Superior temporal gyrus (tissue), 1 donor: ENCODE measurements around the gene KMT2B.

Experiments used
- DNase-seq: peaks from one replicate; pipeline ENCODE4 v3.0.0-alpha.2; 2016; ENCODE audit errors: extremely low spot score

KMT2B gene

DNA sequence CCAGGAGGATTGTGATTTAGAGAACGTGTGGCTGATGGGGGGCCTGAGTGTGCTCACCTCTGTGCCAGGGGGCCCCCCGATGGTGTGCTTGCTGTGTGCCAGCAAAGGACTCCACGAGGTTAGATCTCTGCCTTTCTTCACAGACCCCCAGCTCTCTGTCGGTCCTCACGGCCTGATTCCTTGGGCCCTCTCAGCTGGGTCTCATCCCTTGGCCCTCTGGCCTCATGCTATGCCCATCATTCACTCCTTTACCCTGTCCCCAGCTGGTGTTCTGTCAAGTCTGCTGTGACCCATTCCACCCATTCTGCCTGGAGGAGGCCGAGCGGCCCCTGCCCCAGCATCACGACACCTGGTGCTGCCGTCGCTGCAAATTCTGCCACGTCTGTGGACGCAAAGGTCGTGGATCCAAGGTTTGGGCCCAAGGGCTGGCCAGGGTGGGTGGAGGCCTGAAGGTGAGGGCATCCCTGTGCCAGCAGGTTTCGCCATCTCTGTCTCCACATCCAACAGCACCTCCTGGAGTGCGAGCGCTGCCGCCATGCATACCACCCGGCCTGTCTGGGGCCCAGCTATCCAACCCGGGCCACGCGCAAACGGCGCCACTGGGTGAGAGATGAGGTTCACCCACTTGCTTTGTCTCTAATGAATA lies 7.5 kb downstream of the KMT2B start:
- no peak for DNase-seq

DNA sequence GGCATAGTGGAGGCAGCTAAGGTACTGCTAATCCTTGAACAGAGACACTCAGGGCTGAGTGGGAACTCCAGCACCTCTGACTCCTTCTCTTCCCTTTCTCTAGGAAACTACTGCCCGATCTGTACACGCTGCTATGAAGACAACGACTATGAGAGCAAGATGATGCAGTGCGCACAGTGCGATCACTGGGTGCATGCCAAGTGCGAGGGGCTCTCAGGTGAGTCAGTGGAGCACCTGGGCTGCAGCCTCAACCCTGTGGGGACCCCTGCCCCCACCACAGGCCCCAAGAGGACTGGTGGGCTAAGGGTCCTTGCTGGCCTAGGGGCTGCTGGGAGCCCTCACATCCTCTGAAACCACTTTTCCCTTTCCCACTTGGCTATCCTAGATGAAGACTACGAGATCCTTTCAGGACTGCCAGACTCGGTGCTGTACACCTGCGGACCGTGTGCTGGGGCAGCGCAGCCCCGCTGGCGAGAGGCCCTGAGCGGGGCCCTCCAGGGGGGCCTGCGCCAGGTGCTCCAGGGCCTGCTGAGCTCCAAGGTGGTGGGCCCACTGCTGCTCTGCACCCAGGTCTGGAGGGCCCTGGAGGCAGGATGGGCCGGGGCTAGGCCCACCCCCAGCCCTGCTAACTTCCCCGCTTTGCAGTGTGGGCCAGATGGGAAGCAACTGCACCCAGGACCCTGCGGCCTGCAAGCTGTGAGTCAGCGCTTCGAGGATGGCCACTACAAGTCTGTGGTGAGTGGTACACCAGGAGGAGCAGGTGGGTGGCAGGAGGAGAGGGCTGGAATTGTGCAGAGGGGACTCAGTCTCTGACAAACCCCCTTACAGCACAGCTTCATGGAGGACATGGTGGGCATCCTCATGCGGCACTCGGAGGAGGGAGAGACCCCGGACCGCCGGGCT lies 9.5 kb downstream of the KMT2B start:
- no peak for DNase-seq

DNA sequence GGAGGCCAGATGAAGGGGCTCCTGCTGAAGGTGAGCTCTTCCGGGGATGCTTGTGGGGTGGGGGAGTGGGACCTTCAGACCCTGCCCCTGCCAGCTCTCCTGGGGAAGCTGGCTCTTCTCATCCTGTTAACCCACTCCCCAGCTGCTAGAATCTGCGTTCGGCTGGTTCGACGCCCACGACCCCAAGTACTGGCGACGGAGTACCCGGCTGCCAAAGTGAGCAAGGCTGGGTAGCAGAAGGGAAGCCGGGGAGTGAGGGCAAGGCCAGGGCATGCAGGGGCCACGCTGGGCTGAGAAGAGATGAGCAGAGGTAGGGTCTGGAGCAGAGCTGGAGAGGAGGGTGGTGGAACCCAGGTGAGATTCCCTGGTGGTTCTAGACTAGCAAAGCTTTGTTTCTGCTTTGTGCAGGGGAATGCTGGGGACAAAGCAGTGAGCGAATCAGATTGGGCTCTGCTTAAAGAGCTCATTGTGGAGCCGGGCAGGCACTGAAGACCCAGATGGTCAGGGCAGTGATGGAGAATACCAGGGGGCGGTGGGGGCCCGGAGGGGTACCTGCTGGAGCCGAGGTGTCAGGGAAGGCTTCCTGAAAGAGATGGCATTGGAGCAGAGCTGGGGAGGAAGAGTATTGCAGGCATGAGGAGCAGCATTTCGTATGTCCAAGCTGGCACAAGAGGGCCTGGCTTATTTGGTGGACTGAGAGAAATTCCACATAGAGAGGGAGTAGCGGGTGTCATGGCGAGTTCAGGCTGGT lies 10.3 kb downstream of the KMT2B start:
- no peak for DNase-seq

DNA sequence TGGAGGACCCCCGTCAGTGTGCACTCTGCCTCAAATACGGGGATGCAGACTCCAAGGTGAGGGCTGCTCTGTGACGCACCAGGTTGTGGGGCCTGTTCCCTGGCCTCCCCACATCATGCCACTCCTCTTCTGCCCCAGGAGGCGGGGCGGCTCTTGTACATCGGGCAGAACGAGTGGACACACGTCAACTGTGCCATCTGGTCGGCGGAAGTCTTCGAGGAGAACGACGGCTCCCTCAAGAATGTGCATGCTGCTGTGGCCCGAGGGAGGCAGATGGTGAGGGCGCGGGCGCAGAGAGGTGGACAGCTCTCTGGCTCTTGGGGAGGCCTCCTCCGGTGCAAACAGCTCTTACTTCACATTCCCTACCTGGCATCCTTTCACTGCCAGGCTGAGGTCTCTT lies 11.2 kb downstream of the KMT2B start:
- no peak for DNase-seq

DNA sequence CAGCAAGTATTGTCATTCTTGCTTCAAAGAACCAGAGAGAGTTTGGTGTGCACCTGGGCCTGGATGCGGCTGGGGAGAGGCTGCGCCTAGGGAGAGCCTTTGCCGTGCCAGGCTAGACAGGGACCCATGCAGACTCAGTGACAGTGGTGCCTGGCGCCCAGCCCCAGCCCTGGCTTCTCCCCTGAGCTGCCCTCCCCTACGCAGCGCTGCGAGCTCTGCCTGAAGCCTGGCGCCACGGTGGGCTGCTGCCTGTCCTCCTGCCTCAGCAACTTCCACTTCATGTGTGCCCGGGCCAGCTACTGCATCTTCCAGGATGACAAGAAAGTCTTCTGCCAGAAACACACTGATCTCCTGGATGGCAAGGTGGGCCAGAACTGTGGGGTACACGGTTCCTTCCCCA lies 12.0 kb downstream of the KMT2B start:
- DNase-seq: no peak

DNA sequence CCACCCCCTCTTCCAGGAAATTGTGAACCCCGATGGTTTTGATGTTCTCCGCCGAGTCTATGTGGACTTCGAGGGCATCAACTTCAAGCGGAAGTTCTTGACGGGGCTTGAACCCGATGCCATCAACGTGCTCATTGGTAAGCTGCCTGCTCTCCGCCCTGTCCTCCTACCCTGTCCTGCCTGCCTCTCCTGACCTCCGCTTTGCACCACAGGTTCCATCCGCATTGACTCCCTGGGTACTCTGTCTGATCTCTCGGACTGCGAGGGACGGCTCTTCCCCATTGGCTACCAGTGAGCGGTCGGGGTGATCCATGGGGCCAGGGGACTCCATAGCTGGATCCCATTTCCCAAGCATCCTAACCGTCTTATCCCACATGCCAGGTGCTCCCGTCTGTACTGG lies 12.5 kb downstream of the KMT2B start:
- no peak for DNase-seq

DNA sequence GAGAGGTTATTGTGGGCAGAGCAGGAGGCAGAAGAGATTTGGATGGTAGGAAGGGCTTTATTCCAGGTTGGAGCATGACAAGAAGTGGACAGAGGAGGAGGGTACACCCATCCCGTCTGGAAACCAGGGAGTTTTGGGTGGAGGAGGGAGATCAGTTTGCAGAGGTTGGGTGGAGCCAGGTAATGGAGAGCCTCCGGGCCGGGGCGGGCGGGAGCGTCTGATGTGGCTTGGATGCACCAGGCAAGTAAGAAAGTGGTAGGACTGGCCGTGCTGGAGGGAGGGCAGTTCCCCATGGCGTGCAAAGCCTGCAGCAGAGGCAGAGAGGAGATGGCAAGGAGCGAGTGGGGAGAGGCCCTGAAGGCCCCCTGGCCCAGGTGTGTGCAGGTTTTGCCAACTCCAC lies 13.6 kb downstream of the KMT2B start:
- DNase-seq: no peak

DNA sequence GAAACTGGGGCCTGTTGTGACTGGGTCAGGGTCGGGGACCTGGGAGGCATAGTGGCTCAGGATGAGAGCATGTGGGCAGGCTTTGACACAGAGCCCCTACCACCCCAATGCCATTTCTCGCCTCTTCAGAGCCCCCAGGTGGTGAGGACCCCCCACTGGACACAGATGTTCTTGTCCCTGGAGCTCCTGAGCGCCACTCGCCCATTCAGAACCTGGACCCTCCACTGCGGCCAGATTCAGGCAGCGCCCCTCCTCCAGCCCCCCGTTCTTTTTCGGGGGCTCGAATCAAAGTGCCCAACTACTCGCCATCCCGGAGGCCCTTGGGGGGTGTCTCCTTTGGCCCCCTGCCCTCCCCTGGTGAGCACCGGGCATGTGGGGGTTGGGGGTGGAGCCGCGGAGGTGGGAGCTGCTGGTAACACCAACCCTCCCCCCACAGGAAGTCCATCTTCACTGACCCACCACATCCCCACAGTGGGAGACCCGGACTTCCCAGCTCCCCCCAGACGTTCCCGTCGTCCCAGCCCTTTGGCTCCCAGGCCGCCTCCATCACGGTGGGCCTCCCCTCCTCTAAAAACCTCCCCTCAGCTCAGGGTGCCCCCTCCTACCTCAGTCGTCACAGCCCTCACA lies 14.1 kb downstream of the KMT2B start:
- no peak for DNase-seq

DNA sequence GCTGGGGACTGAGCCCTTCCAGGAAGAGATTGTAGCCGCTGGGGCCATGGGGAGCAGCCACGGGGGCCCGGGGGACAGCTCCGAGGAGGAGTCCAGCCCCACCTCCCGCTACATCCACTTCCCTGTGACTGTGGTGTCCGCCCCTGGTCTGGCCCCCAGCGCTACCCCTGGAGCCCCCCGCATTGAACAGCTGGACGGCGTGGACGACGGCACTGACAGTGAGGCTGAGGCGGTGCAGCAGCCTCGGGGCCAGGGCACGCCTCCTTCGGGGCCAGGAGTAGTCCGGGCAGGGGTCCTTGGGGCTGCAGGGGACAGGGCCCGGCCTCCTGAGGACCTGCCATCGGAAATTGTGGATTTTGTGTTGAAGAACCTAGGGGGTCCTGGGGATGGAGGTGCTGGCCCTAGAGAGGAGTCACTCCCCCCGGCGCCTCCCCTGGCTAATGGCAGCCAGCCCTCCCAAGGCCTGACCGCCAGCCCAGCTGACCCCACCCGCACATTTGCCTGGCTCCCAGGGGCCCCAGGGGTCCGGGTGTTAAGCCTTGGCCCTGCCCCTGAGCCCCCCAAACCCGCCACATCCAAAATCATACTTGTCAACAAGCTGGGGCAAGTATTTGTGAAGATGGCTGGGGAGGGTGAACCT lies 14.9 kb downstream of the KMT2B start:
- DNase-seq: no peak

DNA sequence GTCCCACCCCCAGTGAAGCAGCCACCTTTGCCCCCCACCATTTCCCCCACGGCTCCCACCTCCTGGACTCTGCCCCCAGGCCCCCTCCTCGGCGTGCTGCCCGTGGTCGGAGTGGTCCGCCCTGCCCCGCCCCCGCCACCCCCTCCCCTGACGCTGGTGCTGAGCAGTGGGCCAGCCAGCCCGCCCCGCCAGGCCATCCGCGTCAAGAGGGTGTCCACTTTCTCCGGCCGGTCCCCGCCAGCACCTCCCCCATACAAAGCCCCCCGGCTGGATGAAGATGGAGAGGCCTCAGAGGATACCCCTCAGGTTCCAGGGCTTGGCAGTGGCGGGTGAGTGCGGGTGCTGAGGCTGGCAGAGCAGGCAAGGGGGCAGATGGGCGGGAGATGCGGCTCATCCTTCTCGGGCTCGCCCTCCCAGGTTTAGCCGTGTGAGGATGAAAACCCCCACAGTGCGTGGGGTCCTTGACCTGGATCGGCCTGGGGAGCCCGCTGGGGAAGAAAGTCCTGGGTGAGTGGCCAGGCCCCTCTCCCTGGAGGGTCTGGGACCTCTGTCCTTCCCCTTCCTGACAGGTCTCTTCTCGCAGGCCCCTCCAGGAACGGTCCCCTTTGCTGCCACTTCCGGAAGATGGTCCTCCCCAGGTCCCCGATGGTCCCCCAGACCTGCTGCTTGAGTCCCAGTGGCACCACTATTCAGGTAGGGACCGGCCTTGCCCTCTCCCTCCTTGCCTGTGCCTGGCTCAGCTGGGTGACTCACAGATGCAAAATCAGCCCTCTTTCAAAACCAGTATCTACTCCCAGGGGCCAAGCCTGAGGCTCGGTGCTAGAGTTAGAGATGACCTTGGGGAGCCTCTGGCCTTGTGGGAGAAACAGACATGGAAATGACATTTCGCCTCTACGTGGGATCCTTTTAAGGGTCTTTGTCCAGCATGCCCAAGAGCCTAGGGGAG lies 15.7 kb downstream of the KMT2B start:
- no peak for DNase-seq

DNA sequence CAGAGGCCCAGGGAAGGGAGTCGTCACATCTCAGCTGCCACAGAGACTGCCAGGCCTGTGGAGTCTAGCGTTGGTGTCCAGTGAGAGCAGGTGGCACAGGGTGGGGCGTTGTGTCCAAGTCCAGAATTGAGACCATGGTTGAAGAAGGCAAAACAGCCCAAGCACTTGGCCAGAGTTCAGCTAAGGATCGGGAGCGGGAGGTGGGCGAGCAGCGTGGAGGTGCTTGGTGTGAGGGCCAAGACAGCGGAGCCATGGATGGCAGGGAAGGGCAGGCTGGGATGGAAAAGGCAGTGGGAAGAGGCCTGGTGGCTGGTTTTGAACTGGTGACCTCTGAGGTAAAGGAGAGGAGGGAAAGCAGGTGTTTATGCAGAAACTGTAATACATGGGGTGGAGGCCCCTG lies 16.5 kb downstream of the KMT2B start:
- no peak for DNase-seq

DNA sequence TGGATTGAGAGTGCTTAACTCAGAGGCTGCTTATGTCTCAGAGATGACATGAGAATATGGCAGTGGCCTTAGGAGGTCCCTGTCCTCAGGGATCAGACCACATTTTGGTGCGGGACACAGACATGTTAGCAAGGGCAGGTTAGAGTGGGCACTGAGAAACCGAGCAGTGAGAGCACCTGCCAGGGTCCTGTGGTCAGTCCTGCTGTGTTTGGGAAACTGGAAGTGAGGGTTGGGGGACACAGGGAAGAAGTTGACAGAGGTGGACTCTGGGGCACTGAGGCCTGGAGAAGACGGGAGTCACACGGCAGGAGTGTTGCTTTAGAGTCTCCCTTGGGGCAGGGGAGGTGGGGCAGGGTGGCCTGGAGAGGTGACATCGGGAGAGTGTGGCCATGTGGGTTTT lies 17.1 kb downstream of the KMT2B start:
- no peak for DNase-seq

DNA sequence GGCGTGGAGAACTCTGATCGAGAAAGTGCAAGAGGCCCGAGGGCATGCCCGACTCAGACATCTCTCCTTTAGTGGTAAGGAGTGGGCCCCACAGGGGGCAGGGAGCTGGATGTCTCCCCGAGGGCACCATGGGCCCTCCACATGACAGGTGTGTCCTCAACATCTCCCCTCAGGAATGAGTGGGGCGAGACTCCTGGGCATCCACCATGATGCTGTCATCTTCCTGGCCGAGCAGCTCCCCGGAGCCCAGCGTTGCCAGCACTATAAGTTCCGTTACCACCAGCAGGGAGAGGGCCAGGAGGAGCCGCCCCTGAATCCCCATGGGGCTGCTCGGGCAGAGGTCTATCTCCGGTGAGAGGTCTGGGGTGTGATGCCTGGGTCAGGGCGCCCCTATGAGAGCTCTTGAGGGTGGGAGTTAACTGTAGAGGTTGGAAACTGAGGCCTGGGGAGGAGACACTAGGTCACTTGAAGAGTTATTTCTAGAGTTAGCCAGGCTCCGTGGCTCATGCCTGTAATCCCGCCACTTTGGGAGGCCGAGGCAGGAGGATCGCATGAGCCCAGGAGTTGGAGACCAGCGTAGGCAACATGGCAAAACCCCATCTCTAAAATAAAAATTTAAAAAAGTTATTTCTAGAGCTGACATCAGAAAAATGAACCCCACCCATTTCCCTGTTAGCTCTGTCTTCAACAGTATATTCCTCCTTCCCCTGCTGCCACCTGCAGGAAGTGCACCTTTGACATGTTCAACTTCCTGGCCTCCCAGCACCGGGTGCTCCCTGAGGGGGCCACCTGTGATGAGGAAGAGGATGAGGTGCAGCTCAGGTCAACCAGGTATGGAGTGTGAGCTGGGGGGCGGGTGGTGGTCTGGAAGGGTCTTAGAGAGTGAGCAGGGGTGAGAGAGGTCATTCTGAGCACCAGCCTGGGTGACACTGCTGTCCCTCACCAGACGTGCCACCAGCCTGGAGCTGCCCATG lies 19.4 kb downstream of the KMT2B start:
- DNase-seq: no peak

DNA sequence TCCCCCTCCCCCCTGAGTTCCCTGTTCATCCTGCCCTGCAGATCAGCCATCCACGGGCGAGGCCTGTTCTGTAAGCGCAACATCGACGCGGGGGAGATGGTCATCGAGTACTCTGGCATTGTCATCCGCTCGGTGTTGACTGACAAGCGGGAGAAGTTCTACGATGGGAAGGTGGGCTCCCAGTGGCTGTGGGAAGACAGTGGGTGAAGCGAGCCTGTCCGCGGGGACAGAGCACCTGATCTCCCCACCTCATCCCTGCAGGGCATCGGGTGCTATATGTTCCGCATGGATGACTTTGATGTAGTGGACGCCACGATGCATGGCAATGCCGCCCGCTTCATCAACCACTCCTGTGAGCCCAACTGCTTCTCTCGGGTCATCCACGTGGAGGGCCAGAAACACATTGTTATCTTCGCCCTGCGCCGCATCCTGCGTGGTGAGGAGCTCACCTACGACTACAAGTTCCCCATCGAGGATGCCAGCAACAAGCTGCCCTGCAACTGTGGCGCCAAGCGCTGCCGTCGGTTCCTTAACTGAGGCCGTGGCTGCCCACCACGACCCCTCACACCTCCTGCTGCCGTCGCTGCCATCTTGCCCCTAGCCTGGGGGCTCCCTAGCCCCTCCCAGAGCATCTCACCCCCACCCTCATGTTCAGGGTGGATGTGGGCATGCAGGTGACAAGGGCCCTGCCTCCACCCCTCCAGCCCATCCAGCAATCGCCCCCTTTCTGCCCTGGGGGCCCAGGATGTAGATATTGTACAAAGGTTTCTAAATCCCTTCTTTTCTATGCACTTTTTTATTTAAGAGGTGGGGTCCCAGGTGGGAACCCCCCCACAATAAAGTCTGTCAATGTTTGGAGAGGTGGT lies 20.5 kb downstream of the KMT2B start:
- DNase-seq: no peak

DNA sequence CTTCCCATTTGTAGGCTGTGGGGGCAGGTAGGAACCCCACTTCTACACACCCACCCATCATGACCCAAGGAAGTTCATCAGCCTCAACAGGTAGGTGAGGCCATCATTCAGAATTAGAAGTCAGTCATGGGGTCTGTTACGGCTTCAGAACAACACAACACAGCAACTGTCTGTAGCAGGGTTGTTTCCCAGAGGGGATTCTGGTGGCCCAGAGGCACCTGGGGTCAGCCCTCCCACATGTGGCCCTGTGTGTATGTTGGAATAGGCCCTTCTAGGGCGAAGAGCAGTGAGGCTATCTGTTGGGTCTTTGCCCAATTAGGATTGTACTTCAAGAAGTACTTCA lies 21.1 kb downstream of the KMT2B start:
- no peak for DNase-seq

DNA sequence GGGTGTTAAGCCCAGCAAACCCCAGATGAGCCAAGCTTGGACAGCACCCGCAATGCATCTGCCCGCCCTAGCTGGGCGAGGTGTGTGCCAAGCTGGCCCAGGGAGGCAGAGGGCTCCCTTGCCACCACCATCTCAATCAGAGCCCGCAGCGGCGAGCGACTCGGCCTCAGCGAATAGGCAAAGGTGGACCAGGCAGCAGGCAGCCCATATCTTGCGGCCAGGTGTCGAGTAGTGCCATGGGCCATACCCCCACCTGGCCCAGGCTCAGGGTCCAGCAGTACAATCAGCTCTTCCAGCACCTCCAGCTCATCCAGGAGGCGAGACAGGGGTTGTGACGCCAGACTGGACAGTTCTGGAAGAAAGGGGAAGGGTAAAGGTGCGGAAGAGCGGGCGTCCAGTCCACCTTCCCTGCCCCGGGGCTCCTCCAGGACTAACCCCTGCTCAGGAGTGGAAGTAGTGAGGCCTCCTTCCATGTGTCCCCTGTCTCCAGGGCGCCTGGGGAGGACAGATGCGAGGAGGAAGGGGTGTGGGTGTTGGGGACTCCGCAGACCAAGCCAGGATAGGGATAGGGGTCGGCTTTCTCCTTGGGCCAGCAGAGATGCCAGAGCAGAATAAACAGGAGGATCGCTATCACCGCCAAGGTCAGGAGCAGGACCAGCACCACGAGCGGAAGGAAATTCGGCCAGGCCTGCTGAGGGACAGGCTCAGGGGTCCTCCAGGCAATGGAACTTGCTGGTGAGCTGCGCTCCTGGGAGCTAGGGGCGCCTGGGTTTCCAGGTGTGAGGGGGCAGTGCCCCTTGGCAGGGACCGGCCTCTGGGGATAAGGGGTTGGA lies 21.7 kb downstream of the KMT2B start:
- DNase-seq: no peak

DNA sequence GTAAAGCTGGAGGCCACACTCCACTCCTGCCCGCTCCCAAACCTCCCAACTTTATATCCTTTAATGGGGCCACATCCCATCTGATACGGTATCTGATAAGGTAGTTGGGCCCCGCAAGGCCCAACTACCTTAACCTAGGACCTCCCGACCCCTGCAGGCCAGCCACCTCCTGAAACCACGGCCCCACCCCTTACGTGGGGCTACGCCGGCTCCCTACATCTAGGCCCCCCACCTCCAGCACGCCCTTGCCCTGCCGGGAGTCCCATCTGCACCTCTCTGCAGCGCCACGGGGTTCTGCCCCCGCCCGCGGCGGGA lies 22.3 kb downstream of the KMT2B start:
- DNase-seq: no peak
